ENCODE data around the gene EEF2. TPM values are rescaled to one million over a fixed set of nuclear protein-coding genes. Genes with fewer than 3 reads are reported as not detected.
"Not testable (repeated sequence)": the region's sequence is repeated elsewhere in the genome, so short reads cannot be mapped to it uniquely, and the experiment has no call there.

EEF2 gene
- total RNA-seq, 1 experiment from 2014 or later = 2,952 TPM

DNA sequence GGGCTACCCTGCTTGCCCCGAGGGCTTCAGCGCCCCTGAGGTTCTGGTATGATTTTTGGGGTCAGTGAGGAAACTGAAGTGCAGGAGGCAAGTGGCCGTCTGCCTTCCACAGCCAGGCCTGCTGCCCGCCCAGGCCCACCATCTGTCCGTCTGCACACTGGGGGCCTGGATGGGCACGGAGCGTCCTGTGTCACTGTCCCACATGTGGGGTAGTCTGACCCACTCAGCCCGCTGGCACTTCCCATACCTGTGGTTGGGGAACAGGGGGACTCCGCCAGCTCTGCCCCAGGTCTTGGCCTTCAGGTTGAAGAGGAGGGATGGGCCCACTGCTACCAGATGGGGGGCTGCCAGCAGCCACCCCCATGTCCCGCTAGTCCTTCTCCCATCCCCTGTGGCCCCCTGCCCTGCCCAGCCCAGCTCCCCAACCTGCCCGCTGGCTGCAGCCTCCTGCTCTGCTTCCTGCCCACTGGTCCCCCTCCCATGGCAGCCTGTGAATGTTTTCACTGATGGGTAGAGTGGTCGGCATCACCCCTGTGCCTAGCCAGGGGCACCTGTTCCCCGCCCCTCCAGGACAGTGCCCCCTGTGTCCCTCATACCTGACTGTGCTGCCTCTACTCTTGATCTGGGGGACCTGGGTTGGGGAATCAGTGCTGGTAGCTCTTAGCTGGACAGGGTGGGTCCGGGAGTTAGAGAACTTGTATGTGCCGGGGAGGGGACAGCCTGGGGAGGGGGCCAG lies 31.8 kb upstream of the EEF2 start:
- DNase-seq (ENCODE audit: low read depth) = no peak
- in situ Hi-C loops (cut with HindIII; ENCODE audit: low pct_unique_long_range_greater_than_20kb, low sequenced_read_pairs) = no loop called here

GRCh38 chr19:4016486-4016885 lies 31.2 kb upstream of the EEF2 start:
- DNase-seq (ENCODE audit: low read depth) = no peak
- in situ Hi-C loops (cut with HindIII; ENCODE audit: low pct_unique_long_range_greater_than_20kb, low sequenced_read_pairs) = no loop called here

DNA sequence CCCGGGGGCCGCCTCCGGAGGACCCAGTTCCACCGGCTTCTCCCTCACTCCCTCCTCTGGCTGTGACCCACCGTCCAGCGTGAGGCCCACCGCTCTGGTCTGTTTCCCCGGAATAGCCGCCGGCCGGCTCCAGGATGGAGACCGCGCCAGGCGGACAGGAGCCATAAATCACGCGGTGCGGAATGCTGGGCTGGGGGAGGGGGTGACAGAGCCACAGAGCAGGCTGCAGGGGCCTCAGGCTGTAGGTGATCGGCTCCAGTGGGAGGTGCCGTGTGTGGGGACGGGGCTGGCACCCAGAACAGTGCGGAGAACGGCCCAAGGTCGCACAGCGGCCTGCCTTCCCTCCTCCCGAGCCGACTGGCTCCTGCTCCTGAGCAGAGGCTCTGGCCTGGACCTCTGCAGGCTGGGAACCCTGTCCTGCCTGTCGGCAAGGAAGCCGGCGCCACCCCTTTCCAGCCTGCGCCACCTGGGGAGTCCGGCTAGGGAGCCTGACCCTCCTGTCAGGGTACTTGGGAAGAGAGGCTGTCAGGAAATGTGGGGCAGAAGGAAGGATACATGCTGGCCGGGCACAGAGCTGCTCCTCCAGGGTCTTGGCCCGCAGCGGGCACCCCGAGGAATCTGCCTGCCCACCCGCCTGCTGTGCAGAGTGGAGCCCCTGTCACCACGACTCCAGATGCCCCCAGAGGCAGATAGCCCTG lies 30.6 kb upstream of the EEF2 start:
- DNase-seq (ENCODE audit: low read depth) = no peak
- in situ Hi-C loops (cut with HindIII; ENCODE audit: low pct_unique_long_range_greater_than_20kb, low sequenced_read_pairs) = no loop called here

DNA sequence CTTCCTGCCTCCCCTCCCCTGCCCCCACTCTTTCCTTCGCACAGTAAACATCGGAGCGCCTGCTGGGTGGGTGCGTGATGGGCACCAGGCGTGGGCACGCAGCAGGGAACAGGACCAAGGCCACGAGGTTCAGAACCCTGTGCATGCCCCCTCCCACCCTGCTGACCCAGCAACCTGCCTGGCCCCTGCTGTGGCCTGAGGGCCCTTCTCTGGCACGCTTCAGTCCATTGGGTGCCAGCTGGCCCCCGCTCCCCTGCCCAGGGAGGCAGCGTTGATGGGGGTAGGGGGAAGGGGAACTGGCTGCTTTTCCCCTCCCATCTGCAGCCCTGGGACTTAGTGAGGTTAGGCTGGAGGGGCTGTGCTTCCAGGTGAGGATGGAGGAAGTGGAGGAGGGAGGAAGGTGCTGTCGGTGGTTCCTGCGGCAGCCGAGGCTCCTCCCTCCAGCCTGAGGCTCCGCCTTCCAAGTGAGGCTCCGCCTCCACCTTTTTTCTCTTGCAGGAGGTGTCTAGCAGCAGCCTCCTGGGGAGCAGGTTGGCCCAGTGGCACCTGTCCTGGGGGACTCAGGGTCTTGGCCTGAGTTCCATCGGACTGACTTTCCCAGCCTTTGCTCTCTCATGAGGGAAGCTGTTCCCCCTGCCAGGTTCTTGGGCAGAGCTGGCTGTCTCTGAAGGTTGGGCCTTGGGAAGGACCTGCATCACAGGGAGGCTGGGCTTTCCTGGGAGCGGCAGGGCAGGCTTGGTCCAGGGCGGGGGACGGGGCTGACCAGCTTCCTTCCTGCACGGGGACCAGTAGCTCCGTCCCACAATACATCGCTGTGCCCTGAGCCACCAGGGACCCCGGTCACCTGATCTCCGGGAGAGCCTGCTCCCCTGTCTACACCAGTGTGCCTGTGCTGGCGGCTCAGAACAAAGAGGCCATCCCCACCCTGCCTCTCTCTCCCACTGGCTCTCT lies 29.6 kb upstream of the EEF2 start:
- in situ Hi-C loops (cut with HindIII; ENCODE audit: low pct_unique_long_range_greater_than_20kb, low sequenced_read_pairs) = no loop called here
- no peak for DNase-seq (ENCODE audit: low read depth)

GRCh38 chr19:4013886-4014540 lies 28.8 kb upstream of the EEF2 start:
- no peak for DNase-seq (ENCODE audit: low read depth)
- in situ Hi-C loops (cut with HindIII; ENCODE audit: low pct_unique_long_range_greater_than_20kb, low sequenced_read_pairs) = no loop called here

GRCh38 chr19:4012975-4013634 lies 27.8 kb upstream of the EEF2 start:
- in situ Hi-C loops (cut with HindIII; ENCODE audit: low pct_unique_long_range_greater_than_20kb, low sequenced_read_pairs) = no loop called here
- no peak for DNase-seq (ENCODE audit: low read depth)

DNA sequence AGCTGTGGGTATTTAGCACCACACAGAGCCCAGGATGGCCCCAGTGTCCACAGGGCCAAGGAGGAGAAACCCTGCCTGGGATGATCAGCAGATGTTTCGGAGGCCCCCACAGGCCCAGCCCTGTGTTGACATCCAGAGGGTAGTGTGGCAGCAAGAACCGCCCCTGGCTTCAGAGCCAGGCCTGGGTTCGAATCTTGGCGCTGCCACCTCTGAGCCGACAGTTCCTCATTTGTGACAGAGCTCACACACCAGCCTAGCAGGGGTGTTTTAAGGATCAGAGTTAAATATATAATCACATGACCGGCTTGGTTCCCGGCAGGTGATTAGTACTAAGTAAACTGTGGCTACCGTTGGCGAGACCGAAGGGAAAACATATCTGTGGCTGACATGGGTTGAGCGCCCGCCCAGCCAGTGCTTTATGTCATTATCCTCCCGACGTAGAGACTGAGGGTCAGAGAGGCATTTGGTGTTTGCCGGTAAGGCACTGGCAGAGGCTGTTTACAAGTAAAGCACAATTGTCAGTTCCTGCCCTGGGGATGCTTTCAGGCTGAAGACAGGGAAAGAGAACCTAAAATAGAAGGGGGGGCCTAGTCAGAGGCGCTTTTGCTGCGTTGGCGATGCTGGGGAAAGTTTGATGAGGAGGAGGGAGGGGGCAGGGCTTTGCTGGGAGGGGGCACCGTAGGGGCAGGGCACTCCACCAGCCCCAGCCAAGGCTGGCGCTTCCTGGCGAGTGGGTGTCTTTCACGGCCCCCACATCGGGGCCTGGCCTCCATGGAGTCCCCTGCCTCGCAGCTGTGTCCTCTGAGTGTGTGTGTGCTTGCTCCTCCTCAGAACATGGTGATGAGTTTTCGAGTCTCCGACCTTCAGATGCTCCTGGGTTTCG lies 27.1 kb upstream of the EEF2 start:
- in situ Hi-C loops (cut with HindIII; ENCODE audit: low pct_unique_long_range_greater_than_20kb, low sequenced_read_pairs) = no loop called here
- DNase-seq (ENCODE audit: low read depth) = no peak

- in situ Hi-C loops (cut with HindIII; ENCODE audit: low pct_unique_long_range_greater_than_20kb, low sequenced_read_pairs); DNase-seq (ENCODE audit: low read depth): not testable (repeated sequence)
Observed at GRCh38 chr19:4011430-4011829, 26.2 kb upstream of the EEF2 start.

GRCh38 chr19:4010808-4011110 lies 25.5 kb upstream of the EEF2 start:
- in situ Hi-C loops (cut with HindIII; ENCODE audit: low pct_unique_long_range_greater_than_20kb, low sequenced_read_pairs) = no loop called here
- DNase-seq (ENCODE audit: low read depth) = no peak

DNA sequence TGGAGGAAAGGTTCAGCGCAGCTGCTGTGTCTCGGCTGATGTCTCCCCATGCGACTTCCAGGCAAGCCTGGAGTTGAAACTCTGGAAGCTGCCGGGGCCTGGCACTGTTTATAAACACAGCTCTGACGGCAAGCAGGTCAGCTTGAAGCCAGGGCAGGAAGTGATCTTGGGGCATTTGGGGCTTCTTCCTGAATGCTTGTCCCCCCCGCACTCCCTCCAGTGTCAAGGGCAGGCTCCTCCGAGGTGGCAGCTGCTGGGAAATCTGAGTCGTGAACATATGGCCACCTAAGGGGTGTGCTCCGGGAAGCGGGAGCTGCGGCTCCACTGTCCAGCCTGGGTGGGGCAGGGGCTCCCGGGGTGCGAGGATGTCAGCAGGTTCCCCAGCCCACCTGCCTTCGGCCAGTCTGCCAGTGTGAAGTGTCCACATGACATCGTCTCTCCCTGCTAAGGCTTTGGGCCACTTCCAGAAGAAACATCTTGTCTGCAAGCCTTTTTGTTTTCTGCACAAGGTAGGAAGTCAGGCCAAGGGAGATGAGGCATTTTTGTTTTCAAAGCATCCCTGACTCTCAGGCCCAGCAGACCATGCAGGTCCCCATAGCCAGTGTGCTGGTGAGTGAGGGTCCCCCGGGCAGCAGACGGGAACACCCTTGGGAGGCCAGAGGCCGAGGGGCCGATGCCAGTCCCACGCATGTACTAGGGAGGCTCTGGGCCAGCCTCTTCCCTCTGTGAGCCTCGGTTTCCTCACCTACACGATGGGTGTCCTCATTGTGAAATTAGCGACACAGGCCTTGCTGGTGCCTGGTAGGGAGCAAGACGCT lies 24.9 kb upstream of the EEF2 start:
- DNase-seq (ENCODE audit: low read depth) = no peak
- in situ Hi-C loops (cut with HindIII; ENCODE audit: low pct_unique_long_range_greater_than_20kb, low sequenced_read_pairs) = no loop called here

- in situ Hi-C loops (cut with HindIII; ENCODE audit: low pct_unique_long_range_greater_than_20kb, low sequenced_read_pairs) = no loop called here
- peak; percentile 31 for DNase-seq (ENCODE audit: low read depth)
Observed at GRCh38 chr19:4007836-4008539, 22.7 kb upstream of the EEF2 start.

DNA sequence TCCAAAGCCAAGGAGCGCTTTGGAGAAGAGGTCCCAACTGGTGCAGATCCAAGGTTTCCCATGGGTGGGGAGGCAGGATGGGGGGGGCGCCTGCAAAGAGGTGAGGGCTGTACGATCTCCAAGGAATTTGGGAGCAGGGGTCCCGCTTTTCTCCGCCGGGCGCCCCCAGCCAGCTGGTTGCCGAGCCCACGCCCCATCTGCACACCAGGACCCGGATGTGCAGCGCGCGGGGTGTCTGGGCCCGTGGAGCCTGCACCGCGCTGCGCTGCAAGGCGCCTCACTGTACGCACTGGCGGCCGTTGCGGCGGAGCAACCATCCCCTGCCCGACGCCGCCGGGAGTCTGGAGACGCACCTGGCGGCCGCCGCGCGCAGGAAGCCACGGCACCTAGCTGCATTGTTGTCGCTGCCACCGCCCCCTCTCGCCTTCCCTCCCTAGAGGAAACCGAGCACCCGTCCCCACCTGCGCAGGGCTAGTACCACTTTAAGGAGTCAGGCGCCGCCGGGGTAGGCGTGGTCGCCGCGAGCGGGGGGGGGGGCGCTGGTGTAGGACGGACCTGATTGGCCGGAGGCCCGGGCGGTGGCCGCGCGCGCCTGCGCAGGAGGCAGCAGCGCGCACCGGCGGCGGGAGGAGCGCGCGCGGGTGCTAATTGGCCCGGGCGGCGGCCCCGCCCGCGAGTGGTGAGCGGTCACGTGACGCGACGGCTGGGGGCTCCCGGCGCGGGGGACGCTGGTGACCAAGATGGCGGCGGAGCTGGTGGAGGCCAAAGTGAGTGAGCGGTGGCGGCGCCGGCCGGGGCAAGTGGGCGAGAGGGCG lies 22.0 kb upstream of the EEF2 start, which contains the start of gene PIAS4:
Gene PIAS4 (plus strand): TSS at position 716 of the 815 bp plus-strand sequence. CDS start 25 bp downstream, at position 741.
- in situ Hi-C loops (cut with HindIII; ENCODE audit: low pct_unique_long_range_greater_than_20kb, low sequenced_read_pairs) = no loop called here

DNA sequence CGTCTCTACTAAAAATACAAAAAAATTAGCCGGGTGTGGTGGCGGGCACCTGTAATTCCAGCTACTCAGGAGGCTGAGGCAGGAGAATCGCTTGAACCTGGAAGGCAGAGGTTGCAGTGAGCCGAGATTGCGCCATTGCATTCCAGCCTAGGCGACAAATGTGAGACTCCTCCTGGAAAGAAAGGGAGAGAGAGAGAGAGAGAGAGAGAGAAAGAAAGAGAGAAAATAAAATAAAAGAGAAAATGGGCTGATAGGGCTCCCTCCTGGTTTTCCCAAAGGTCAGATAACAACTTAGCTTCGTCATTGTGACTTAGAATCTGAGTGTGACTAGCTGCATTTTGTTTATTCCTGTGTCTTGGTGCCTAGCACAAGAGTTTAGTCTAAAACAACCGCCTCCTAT lies 20.2 kb upstream of the EEF2 start:
- in situ Hi-C loops (cut with HindIII; ENCODE audit: low pct_unique_long_range_greater_than_20kb, low sequenced_read_pairs); DNase-seq (ENCODE audit: low read depth): not testable (repeated sequence)

More for the DNA sequence above, 22.0 kb upstream of the EEF2 start, which contains the start of gene PIAS4:
- DNase-seq (ENCODE audit: low read depth) = peak; percentile 99

- in situ Hi-C loops (cut with HindIII; ENCODE audit: low pct_unique_long_range_greater_than_20kb, low sequenced_read_pairs); DNase-seq (ENCODE audit: low read depth): not testable (repeated sequence)
Observed at GRCh38 chr19:4000798-4001197, 15.5 kb upstream of the EEF2 start.
